Smooth muscle cell of the coronary artery (primary cell): ENCODE data around the gene EID3. TPM values are rescaled to one million over a fixed set of nuclear protein-coding genes. Genes with fewer than 3 reads are reported as not detected.

ENCODE experiments used
- total RNA-seq: library from RNA; depleted of rRNA; stranded (reverse); fragments of >200 nt; gene quantifications from 2 replicates; pipeline ENCODE4 v1.2.3, GENCODE V29; 2014; ENCODE audit warnings: low replicate concordance

The EID3 gene
- 3.9 and 9.9 TPM in 2 replicates for total RNA-seq

DNA sequence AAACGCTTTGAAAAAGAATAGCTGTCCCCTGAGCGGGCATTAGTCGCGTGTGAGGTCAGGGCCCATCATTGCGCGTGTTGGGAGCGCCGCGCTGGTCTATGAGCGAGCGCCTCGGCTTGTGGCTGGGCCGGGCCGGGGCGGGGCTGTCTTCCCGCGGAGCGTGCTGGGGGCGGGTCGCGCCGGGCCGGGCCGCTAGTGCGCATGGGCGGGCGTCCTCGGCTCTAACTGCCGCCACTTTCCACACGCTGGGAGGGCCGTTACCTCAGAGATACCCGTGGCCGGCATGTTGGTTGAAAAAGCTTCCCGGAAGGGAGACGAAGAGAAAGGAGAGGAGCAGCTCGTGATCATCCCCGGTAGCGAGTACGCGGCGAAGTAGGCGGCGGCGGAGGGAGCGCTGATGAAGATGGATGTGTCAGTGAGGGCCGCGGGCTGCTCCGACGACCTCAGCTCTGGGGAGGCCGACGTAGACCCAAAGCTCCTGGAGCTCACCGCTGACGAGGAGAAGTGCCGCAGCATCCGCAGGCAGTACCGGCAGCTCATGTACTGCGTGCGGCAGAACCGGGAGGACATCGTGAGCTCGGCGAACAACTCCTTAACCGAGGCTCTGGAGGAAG lies at the start of gene EID3:
TSS of gene EID3 (plus strand) at position 202 of the 614 bp plus-strand sequence. CDS start at position 398, 196 bp downstream.

Other genes with a start within 250 kb of the EID3 start
- gene HCFC2, start 239.2 kb upstream of the EID3 start, total RNA-seq: 19.8 and 20.0 TPM in 2 replicates
- gene NFYB, start 165.5 kb upstream of the EID3 start, total RNA-seq: 12.4 and 18.4 TPM in 2 replicates
- 367 and 380 TPM in 2 replicates for gene TXNRD1, start 88.0 kb upstream of the EID3 start, total RNA-seq
- 3.3 and 10.1 TPM in 2 replicates for gene CHST11, start 153.2 kb downstream of the EID3 start, total RNA-seq